ENCODE measurements around the gene CARMIL1. TPM values are rescaled to one million over a fixed set of nuclear protein-coding genes. Genes with fewer than 3 reads are reported as not detected.

The CARMIL1 gene
- total RNA-seq, 1 donor from 2014 or later = 1.7 TPM

GRCh38 chr6:25403150-25403549 is 124.0 kb downstream of the CARMIL1 start:
- H3K36me3 Mint-ChIP-seq (ENCODE audit: low read depth) = no peaks in the 10 kb centered on the region
- H3K27ac Mint-ChIP-seq = no peak overlapping the region
- H3K4me1 Mint-ChIP-seq (ENCODE audit: low read depth) = no peaks in the 10 kb centered on the region
- peaks cover 6% of the 10 kb centered on the region for H3K27me3 Mint-ChIP-seq (ENCODE audit: insufficient read depth)
- intact Hi-C loops (cut with micrococcal nuclease) = no loop called here
- no peak for DNase-seq (ENCODE audit: low spot score)
- H3K4me3 Mint-ChIP-seq = no peak overlapping the region
- no peaks in the 10 kb centered on the region for H3K9me3 Mint-ChIP-seq

- no peaks in the 10 kb centered on the region for H3K36me3 Mint-ChIP-seq (ENCODE audit: low read depth)
- DNase-seq (ENCODE audit: low spot score) = no peak
- H3K4me3 Mint-ChIP-seq = peak overlapping the region; percentile 72
- H3K9me3 Mint-ChIP-seq = no peaks in the 10 kb centered on the region
- H3K27ac Mint-ChIP-seq = peak overlapping the region; percentile 91
- intact Hi-C loops (cut with micrococcal nuclease) = loop anchor here (2.0 kb wide), 1 partner anchor 33 kb away; no protein-coding TSS in a partner anchor
- peaks cover 2% of the 10 kb centered on the region for H3K27me3 Mint-ChIP-seq (ENCODE audit: insufficient read depth)
- H3K4me1 Mint-ChIP-seq (ENCODE audit: low read depth) = no peaks in the 10 kb centered on the region
These were observed 124.9 kb downstream of the CARMIL1 start for GRCh38 chr6:25404091-25404490.

GRCh38 chr6:25404693-25405169 is 125.6 kb downstream of the CARMIL1 start:
- Mint-ChIP-seq H3K4me1 (ENCODE audit: low read depth) (no peaks in the 10 kb centered on the region), H3K36me3 (ENCODE audit: low read depth) (no peaks in the 10 kb centered on the region), H3K27ac (peak overlapping the region; percentile 91), H3K27me3 (ENCODE audit: insufficient read depth) (peaks cover 2% of the 10 kb centered on the region), H3K4me3 (peak overlapping the region; percentile 72), H3K9me3 (no peaks in the 10 kb centered on the region)
- DNase-seq (ENCODE audit: low spot score) = peak; percentile 3
- intact Hi-C loops (cut with micrococcal nuclease) = loop anchor here (2.0 to 5.0 kb wide), 2 partner anchors 34 to 127 kb away; partner anchors contain the start of gene CARMIL1

- H3K27me3 Mint-ChIP-seq (ENCODE audit: insufficient read depth) = peaks cover 2% of the 10 kb centered on the region
- no peak overlapping the region for H3K27ac Mint-ChIP-seq
- H3K36me3 Mint-ChIP-seq (ENCODE audit: low read depth) = no peaks in the 10 kb centered on the region
- H3K9me3 Mint-ChIP-seq = no peaks in the 10 kb centered on the region
- intact Hi-C loops (cut with micrococcal nuclease) = loop anchor here (2.0 to 5.0 kb wide), 2 partner anchors 35 to 128 kb away; partner anchors contain the start of gene CARMIL1
- DNase-seq (ENCODE audit: low spot score) = no peak
- no peak overlapping the region for H3K4me3 Mint-ChIP-seq
- peaks cover 7% of the 10 kb centered on the region for H3K4me1 Mint-ChIP-seq (ENCODE audit: low read depth)
These were observed 126.3 kb downstream of the CARMIL1 start for GRCh38 chr6:25405442-25405841.

GRCh38 chr6:25407431-25407830 is 128.3 kb downstream of the CARMIL1 start:
- DNase-seq (ENCODE audit: low spot score) = no peak
- no peak overlapping the region for H3K27ac Mint-ChIP-seq
- peaks cover 15% of the 10 kb centered on the region for H3K4me1 Mint-ChIP-seq (ENCODE audit: low read depth)
- H3K27me3 Mint-ChIP-seq (ENCODE audit: insufficient read depth) = no peaks in the 10 kb centered on the region
- no peaks in the 10 kb centered on the region for H3K36me3 Mint-ChIP-seq (ENCODE audit: low read depth)
- no peak overlapping the region for H3K4me3 Mint-ChIP-seq
- intact Hi-C loops (cut with micrococcal nuclease) = loop anchor here (5.0 kb wide), 1 partner anchor 130 kb away; the partner anchor contains the start of gene CARMIL1
- no peaks in the 10 kb centered on the region for H3K9me3 Mint-ChIP-seq

- intact Hi-C loops (cut with micrococcal nuclease) = no loop called here
- Mint-ChIP-seq H3K36me3 (ENCODE audit: low read depth) (no peaks in the 10 kb centered on the region), H3K9me3 (no peaks in the 10 kb centered on the region), H3K27ac (no peak overlapping the region), H3K27me3 (ENCODE audit: insufficient read depth) (no peaks in the 10 kb centered on the region), H3K4me3 (no peak overlapping the region), H3K4me1 (ENCODE audit: low read depth) (peaks cover 31% of the 10 kb centered on the region)
- DNase-seq (ENCODE audit: low spot score) = no peak
These were observed 130.9 kb downstream of the CARMIL1 start for GRCh38 chr6:25410102-25410501.

GRCh38 chr6:25411316-25411950 is 132.3 kb downstream of the CARMIL1 start:
- Mint-ChIP-seq H3K4me1 (ENCODE audit: low read depth) (peaks cover 31% of the 10 kb centered on the region), H3K9me3 (no peaks in the 10 kb centered on the region), H3K27me3 (ENCODE audit: insufficient read depth) (no peaks in the 10 kb centered on the region), H3K4me3 (no peak overlapping the region), H3K27ac (no peak overlapping the region), H3K36me3 (ENCODE audit: low read depth) (no peaks in the 10 kb centered on the region)
- DNase-seq (ENCODE audit: low spot score) = no peak
- intact Hi-C loops (cut with micrococcal nuclease) = no loop called here

- intact Hi-C loops (cut with micrococcal nuclease) = no loop called here
- Mint-ChIP-seq H3K27ac (peak overlapping the region; percentile 30), H3K4me3 (no peak overlapping the region), H3K27me3 (ENCODE audit: insufficient read depth) (no peaks in the 10 kb centered on the region), H3K4me1 (ENCODE audit: low read depth) (peaks cover 31% of the 10 kb centered on the region), H3K9me3 (no peaks in the 10 kb centered on the region), H3K36me3 (ENCODE audit: low read depth) (no peaks in the 10 kb centered on the region)
- DNase-seq (ENCODE audit: low spot score) = no peak
These were observed 134.2 kb downstream of the CARMIL1 start for GRCh38 chr6:25413207-25413905.

GRCh38 chr6:25414168-25414567 is 135.0 kb downstream of the CARMIL1 start:
- Mint-ChIP-seq H3K27ac (no peak overlapping the region), H3K9me3 (no peaks in the 10 kb centered on the region), H3K4me1 (ENCODE audit: low read depth) (peaks cover 31% of the 10 kb centered on the region), H3K4me3 (no peak overlapping the region), H3K27me3 (ENCODE audit: insufficient read depth) (no peaks in the 10 kb centered on the region), H3K36me3 (ENCODE audit: low read depth) (no peaks in the 10 kb centered on the region)
- no peak for DNase-seq (ENCODE audit: low spot score)
- intact Hi-C loops (cut with micrococcal nuclease) = no loop called here

- H3K36me3 Mint-ChIP-seq (ENCODE audit: low read depth) = no peaks in the 10 kb centered on the region
- no peak overlapping the region for H3K27ac Mint-ChIP-seq
- no peak for DNase-seq (ENCODE audit: low spot score)
- peaks cover 31% of the 10 kb centered on the region for H3K4me1 Mint-ChIP-seq (ENCODE audit: low read depth)
- no peaks in the 10 kb centered on the region for H3K27me3 Mint-ChIP-seq (ENCODE audit: insufficient read depth)
- intact Hi-C loops (cut with micrococcal nuclease) = no loop called here
- H3K9me3 Mint-ChIP-seq = no peaks in the 10 kb centered on the region
- no peak overlapping the region for H3K4me3 Mint-ChIP-seq
These were observed 135.6 kb downstream of the CARMIL1 start for GRCh38 chr6:25414755-25415154.

- H3K27ac Mint-ChIP-seq = no peak overlapping the region
- no peaks in the 10 kb centered on the region for H3K36me3 Mint-ChIP-seq (ENCODE audit: low read depth)
- H3K4me3 Mint-ChIP-seq = no peak overlapping the region
- DNase-seq (ENCODE audit: low spot score) = no peak
- H3K27me3 Mint-ChIP-seq (ENCODE audit: insufficient read depth) = no peaks in the 10 kb centered on the region
- peaks cover 26% of the 10 kb centered on the region for H3K4me1 Mint-ChIP-seq (ENCODE audit: low read depth)
- intact Hi-C loops (cut with micrococcal nuclease) = no loop called here
- no peaks in the 10 kb centered on the region for H3K9me3 Mint-ChIP-seq
These were observed 136.1 kb downstream of the CARMIL1 start for GRCh38 chr6:25415274-25415673.

GRCh38 chr6:25415701-25416100 is 136.5 kb downstream of the CARMIL1 start:
- Mint-ChIP-seq H3K27me3 (ENCODE audit: insufficient read depth) (no peaks in the 10 kb centered on the region), H3K36me3 (ENCODE audit: low read depth) (no peaks in the 10 kb centered on the region), H3K4me3 (no peak overlapping the region), H3K27ac (no peak overlapping the region), H3K4me1 (ENCODE audit: low read depth) (peaks cover 23% of the 10 kb centered on the region), H3K9me3 (no peaks in the 10 kb centered on the region)
- intact Hi-C loops (cut with micrococcal nuclease) = no loop called here
- no peak for DNase-seq (ENCODE audit: low spot score)

- Mint-ChIP-seq H3K9me3 (no peaks in the 10 kb centered on the region), H3K36me3 (ENCODE audit: low read depth) (no peaks in the 10 kb centered on the region), H3K4me1 (ENCODE audit: low read depth) (peaks cover 16% of the 10 kb centered on the region), H3K27ac (no peak overlapping the region), H3K27me3 (ENCODE audit: insufficient read depth) (no peaks in the 10 kb centered on the region), H3K4me3 (no peak overlapping the region)
- intact Hi-C loops (cut with micrococcal nuclease) = no loop called here
- no peak for DNase-seq (ENCODE audit: low spot score)
These were observed 138.0 kb downstream of the CARMIL1 start for GRCh38 chr6:25417046-25417605.

Data from activated T-helper 1 cell treated with anti-CD3 and anti-CD28 coated beads, Interleukin-12 subunit alpha, Interleukin-12 subunit beta, Interleukin-2, Interleukin-4 antibody, amounts not matched to agents 30 ng/mL and 10 ng/mL and 1 ng/mL, durations not matched to agents 14 hours and 24 hours and 36 hours (primary cell).